Lung (tissue), 12 donors: ENCODE data around the gene SMIM12. TPM values are rescaled to one million over a fixed set of nuclear protein-coding genes. Genes with fewer than 3 reads are reported as not detected.

Source experiments
- ATAC-seq: fragments of 200-7000 bp; cut with Tn5 transposase; one replicate; pipeline ENCODE4 v1.9.1; 2020; ENCODE audit warnings: moderate number of reproducible peaks; ENCODE audit not compliant: insufficient read depth, low FRiP score
- DNase-seq, 3 donors: peaks; one replicate each; pipeline ENCODE4 v3.0.0-alpha.2; 2013 to 2017
- H3K27ac ChIP-seq, 2 donors: one replicate each; pipeline ENCODE4 v1.5.1; 2013; ENCODE audit warnings: mild to moderate bottlenecking in 2 of 2, moderate library complexity in 2 of 2, control low read depth in 1 of 2, inconsistent platforms in 1 of 2, low read depth in 1 of 2, low read length in 1 of 2
- H3K27me3 ChIP-seq, 3 donors: one replicate each; pipeline ENCODE4 v1.5.1; 2013; ENCODE audit warnings: low read length in 2 of 3; ENCODE audit not compliant: control insufficient read depth in 3 of 3, insufficient read depth in 3 of 3
- H3K36me3 ChIP-seq, 4 donors: one replicate each; pipeline ENCODE4 v1.5.1; 2013; ENCODE audit warnings: low read length in 4 of 4, mild to moderate bottlenecking in 1 of 4, moderate library complexity in 1 of 4; ENCODE audit not compliant: control insufficient read depth in 4 of 4, insufficient read depth in 4 of 4
- H3K4me1 ChIP-seq, 5 donors: one replicate each; pipeline ENCODE4 v1.5.1; 2013; ENCODE audit warnings: low read length in 5 of 5, mild to moderate bottlenecking in 2 of 5, moderate library complexity in 1 of 5; ENCODE audit not compliant: control insufficient read depth in 5 of 5, insufficient read depth in 5 of 5
- H3K4me3 ChIP-seq: one replicate; pipeline ENCODE4 v1.5.1; 2013; ENCODE audit warnings: mild to moderate bottlenecking, control low read depth, moderate library complexity
- H3K9ac ChIP-seq, 2 donors: one replicate each; pipeline ENCODE4 v1.5.1; 2013; ENCODE audit warnings: low read length in 2 of 2, control low read depth in 1 of 2; ENCODE audit not compliant: insufficient read depth in 1 of 2
- H3K9me3 ChIP-seq, 4 donors: one replicate each; pipeline ENCODE4 v1.5.1; 2013; ENCODE audit warnings: low read length in 3 of 4, mild to moderate bottlenecking in 1 of 4, moderate library complexity in 1 of 4; ENCODE audit not compliant: control insufficient read depth in 4 of 4, insufficient read depth in 3 of 4
- CTCF ChIP-seq: IDR thresholded peaks from 2 replicates; pipeline ENCODE4 v1.5.1; 2012; ENCODE audit warnings: mild to moderate bottlenecking; ENCODE audit errors: control extremely low read depth, extremely low read depth
- WGBS, 2 donors: extraction: QIAGEN DNeasy Blood & Tissue Kit; methylation state at CpG; one replicate each; pipeline ENCODE4 v1.1.7; 2013; 5-methylcytosine and 5-hydroxymethylcytosine counted together
- polyA plus RNA-seq, 2 donors: library from polyadenylated mRNA; stranded (reverse); fragments of 200-250 nt; gene quantifications; one replicate each; pipeline ENCODE4 v1.2.1, GENCODE V29; 2013
- total RNA-seq, 2 donors: library from RNA; depleted of rRNA in 1 of 2; stranded (reverse); fragments of >200 nt in 1 of 2; gene quantifications; one replicate each; pipeline ENCODE4 v1.2.1, GENCODE V29; 2014 to 2021
- donor health status: control.
- donor health status: control.
- donor health status: Bipolar disorder and iron deficiency.
- donor health status: healthy.
- donor health status: DM: yes; HTN: yes; CAD: no.

SMIM12 gene
- total and polyA plus RNA-seq, 4 donors = 17.9 to 67.8 (median 35.1) TPM

- Histone ChIP-seq H3K9ac (no peak overlapping the region), H3K9me3 (no peaks in the 10 kb centered on the region), H3K4me1 (no peaks in the 10 kb centered on the region), H3K27ac (no peak overlapping the region), H3K27me3 (no peaks in the 10 kb centered on the region), H3K36me3 (no peaks in the 10 kb centered on the region), H3K4me3 (no peak overlapping the region)
- TF ChIP-seq CTCF = no peak
- DNase-seq = no peak
- 55 to 90% methylated on average over 1 of the region's 1 CpG for WGBS, 2 donors
- no peak for ATAC-seq
Measured at GRCh38 chr1:34896612-34897011, 37.1 kb upstream of the SMIM12 start.

- H3K27ac ChIP-seq = no peak overlapping the region
- no peak for TF ChIP-seq CTCF
- 63 to 74% methylated on average over 4 of the region's 4 CpGs for WGBS, 2 donors
- H3K4me3 ChIP-seq = no peak overlapping the region
- ATAC-seq = no peak
- H3K27me3 ChIP-seq = peaks cover 3 to 20% (median 14%) of the 10 kb centered on the region in 3 donors
- H3K36me3 ChIP-seq = no peaks in the 10 kb centered on the region
- H3K9me3 ChIP-seq = peaks cover 0 to 4% (median 0%) of the 10 kb centered on the region in 4 donors
- DNase-seq = no peak
- no peak overlapping the region for H3K9ac ChIP-seq
- peaks cover 0 to 4% (median 0%) of the 10 kb centered on the region in 5 donors for H3K4me1 ChIP-seq
Measured at GRCh38 chr1:34889705-34890104, 30.2 kb upstream of the SMIM12 start.

- H3K4me1 ChIP-seq = peaks cover 0 to 4% (median 0%) of the 10 kb centered on the region in 5 donors
- WGBS, 2 donors = 89 to 92% methylated on average over 4 of the region's 4 CpGs
- peaks cover 0 to 4% (median 0%) of the 10 kb centered on the region in 4 donors for H3K9me3 ChIP-seq
- peaks cover 3 to 40% (median 22%) of the 10 kb centered on the region in 3 donors for H3K27me3 ChIP-seq
- no peak for DNase-seq
- H3K4me3 ChIP-seq = no peak overlapping the region
- H3K27ac ChIP-seq = no peak overlapping the region
- ATAC-seq = no peak
- H3K9ac ChIP-seq = no peak overlapping the region
- H3K36me3 ChIP-seq = no peaks in the 10 kb centered on the region
- TF ChIP-seq CTCF = no peak
Measured at GRCh38 chr1:34887593-34887992, 28.0 kb upstream of the SMIM12 start.
